Vagina (tissue), 2 donors: Measurements from ENCODE around the gene PTPRG.

Experiments used
- POLR2A ChIP-seq, 2 donors: fragments of 450-650 bp; IDR thresholded peaks; one replicate each; pipeline ENCODE4 v1.6.1; 2017; ENCODE audit warnings: antibody characterized with exemption in 2 of 2, mild to moderate bottlenecking in 2 of 2, moderate library complexity in 2 of 2
- TF ChIP-seq, protein P1 (sequence below), 3 experiments: fragments of 450-650 bp in 2 of 3; fragments of 200-600 bp in 1 of 3; sonication (generic) in 1 of 3; IDR thresholded peaks; one replicate each; pipeline ENCODE4 v1.5.1; 2017 to 2019; ENCODE audit warnings: antibody characterized with exemption in 3 of 3, mild to moderate bottlenecking in 2 of 3, moderate library complexity in 2 of 3

DNA sequence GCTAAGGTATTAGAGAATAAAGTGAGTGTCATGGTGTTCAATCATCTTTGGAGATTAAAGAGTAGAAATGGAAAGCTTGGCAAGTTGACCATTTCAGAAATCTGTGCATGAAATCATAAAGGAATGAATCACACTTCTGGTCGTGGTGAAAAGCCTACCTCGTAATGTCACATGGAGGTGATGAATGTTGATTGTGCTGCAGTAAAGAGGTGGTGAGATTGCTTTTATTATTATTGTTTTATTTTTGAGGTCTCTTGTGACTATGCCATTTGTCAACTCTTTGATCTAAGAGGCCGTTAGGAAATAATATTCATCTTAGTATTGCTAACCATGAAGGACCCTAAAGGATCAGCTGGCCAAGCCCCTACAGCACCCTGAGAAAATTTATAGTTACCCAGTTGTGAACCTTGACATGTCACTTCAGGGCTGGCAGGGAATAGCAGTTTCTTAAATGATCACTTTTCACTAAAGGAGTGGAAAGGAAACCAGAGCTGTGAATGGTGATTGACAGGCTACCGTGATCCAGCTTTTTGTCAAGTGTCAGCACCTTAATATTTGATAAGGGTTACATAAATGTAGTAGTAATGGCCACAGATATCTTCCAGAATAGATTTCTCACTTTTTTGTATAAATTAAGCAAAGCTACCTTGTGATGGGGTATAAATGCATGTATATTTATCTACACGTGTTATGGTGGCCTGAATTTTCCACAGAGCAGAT, 203.9 kb downstream of the PTPRG start:
- TF ChIP-seq, protein P1, sequence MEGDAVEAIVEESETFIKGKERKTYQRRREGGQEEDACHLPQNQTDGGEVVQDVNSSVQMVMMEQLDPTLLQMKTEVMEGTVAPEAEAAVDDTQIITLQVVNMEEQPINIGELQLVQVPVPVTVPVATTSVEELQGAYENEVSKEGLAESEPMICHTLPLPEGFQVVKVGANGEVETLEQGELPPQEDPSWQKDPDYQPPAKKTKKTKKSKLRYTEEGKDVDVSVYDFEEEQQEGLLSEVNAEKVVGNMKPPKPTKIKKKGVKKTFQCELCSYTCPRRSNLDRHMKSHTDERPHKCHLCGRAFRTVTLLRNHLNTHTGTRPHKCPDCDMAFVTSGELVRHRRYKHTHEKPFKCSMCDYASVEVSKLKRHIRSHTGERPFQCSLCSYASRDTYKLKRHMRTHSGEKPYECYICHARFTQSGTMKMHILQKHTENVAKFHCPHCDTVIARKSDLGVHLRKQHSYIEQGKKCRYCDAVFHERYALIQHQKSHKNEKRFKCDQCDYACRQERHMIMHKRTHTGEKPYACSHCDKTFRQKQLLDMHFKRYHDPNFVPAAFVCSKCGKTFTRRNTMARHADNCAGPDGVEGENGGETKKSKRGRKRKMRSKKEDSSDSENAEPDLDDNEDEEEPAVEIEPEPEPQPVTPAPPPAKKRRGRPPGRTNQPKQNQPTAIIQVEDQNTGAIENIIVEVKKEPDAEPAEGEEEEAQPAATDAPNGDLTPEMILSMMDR (IDR thresholded peaks at IDR 0.05): no peak
- no peak for TF ChIP-seq POLR2A (IDR thresholded peaks at IDR 0.05)
